CD4-positive, alpha-beta T cell treated with Interleukin-15 for 1 hour (primary cell): ENCODE measurements around the gene RAB11FIP4.
A peak's percentile ranks its signal among the peaks of the same experiment; 100 is the strongest.

ENCODE experiments used
- DNase-seq: peaks from one replicate; pipeline ENCODE4 v3.0.0-alpha.2; 2020

The RAB11FIP4 gene

GRCh38 chr17:31388351-31388750, 3.1 kb upstream of the RAB11FIP4 start:
- DNase-seq = no peak

DNA sequence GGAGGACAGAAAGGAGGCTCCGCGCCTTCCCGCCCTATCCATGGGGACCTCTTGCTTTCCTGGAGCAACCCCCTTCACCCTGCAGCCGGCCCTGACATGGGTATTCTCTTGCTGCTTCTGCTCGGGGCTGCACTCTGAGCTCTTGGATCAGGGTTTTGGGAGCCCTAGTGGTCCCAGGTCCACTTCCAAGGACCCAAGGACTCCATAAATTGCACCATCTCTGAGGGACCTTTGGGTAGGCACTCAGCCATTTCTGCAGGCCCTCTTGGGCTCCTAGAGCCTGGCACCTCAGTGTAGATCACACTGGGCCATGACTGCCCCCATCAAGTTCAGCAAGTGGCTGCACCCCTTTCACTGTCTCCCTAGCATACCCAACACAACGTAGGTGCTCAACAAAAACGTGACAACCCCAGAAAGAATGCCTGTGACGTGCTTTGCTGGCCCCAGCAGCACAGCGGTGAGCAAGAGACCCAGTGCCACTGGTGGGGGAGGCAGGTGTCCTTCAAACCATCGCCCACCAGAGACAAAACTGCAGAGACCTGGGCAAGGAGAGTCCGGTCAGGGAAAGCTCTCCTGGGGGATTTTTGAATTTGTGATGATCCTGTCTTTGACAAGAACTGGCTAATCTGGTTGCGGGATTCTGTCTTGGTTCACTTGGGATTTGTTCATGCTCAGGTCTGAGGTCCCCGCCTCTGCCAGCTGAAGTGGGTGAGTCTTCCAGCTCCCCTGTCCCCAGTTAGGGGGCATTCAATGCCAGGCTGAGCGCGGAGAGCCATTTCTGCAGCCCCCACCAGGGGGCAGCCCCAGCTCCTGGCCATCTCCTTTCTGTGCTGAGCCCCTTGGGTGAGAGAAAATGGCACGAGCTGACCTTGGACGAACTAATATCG, 2.5 kb upstream of the RAB11FIP4 start:
- DNase-seq = no peak

DNA sequence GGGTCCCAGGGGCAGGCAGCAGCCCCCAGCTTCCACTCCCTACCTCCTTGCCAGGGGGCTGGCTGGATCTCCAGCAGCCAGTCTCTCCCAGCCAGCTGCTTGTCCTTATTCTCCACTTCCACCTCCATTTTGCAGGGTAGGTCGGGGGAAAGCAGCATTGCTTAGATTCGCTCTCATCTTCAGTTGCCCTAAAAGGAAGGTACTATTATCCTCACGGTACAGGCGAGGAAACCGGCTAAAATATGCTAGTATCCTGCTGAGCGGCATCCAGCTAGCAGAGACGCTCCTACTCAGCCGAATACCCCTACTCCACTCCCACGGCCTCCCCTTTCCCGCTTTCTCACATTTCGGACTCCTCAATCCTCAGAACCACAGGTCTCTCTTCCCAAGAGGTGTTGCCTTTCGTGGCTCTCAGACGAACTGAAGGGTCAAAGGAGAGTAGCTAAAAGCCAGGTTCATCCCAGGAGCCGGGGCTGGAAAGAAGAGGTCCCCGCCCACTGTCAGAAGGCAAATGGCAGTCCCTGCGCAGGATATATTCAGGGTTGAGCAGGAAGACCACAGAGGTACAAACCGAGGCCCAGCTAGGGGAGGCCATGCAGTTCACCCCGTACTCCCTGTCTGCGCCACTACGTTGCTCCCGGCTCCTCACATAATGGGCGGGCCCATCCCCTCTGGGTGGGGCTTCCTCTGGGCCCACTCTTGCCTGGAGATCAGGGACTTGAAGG, 1.7 kb upstream of the RAB11FIP4 start:
- no peak for DNase-seq

GRCh38 chr17:31390426-31390747, 1.1 kb upstream of the RAB11FIP4 start:
- no peak for DNase-seq

- DNase-seq = no peak
Measured at GRCh38 chr17:31390748-31391495, 553 bp upstream of the RAB11FIP4 start.

GRCh38 chr17:31392002-31392855, 754 bp downstream of the RAB11FIP4 start:
- no peak for DNase-seq

DNA sequence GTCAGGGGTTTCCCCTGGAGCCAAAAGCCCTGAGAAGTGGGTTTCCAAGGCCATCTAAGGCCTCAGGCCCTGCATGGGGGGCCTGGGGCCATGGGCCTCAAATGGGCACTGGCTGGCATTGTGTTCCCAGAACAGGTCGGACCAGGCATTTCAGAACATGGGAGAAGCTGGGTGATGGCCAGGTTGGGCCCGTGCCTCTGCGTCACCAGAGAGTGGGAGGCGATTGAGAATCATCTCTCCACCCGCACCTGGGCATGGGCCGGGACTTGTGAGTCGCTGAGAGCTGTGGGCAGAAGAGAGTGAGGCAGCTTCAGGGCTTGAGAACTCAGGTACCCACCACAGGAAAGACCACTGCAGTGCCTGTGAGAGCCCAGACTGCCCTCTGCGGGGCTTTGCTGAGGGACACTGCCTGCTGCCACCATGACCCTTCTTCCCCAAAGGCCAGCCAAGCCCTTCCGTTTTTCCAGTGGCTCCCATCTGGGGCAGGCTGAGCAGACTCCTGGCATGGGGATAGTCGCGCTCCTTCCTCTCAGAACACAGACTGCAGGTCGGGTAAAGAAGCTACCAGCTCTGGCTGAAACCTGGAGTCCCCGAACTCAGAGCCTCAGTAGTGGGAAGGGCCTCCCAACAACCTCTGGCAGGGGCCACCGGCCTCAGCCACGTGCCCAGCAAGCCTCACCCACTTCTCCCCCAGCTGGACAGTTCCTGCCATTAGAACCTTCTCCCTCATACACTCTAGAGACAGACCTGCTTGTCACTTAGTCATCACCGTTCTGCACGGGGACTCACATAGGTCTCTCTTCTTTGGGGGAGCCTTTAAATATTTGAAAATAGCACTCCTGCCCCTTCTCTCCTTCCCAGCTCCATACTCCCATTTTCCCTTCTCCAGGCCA, 1.6 kb downstream of the RAB11FIP4 start:
- no peak for DNase-seq

- no peak for DNase-seq
Measured at GRCh38 chr17:31393749-31394146, 2.3 kb downstream of the RAB11FIP4 start.

- DNase-seq = no peak
Measured at GRCh38 chr17:31394544-31394943, 3.1 kb downstream of the RAB11FIP4 start.

DNA sequence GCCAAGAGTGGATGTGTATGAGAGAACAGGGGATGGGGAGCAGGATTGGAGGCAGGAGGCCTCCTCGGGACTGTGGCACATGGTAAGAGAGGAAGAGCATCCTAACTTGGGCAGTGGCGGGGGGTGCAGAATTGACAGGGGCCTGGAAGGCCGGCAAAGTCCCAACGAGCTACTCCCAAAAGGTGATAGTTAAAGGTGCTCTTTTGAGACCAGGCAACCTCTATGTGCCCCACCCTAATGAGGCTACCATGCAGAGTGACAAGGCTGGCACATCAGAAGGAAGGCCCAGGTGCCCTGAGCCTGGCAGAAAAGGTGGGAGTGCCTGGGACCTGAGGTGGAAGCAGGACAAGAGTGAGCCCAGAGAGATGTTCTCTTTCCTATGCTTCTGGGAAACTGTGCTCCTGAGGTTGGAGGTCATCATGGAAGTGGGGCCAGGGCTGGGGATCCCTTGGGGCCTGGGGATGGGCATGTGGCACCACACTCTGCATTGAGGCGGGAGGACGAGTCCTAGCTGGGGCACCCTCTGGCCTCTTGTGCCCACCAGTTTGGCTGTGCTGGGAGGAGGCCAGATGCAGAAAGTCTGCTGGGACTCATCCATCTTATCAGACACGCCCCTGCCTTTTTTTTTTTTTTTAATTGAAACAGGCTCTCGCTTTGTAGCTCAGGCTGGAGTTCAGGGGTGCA, 5.9 kb downstream of the RAB11FIP4 start:
- no peak for DNase-seq

DNA sequence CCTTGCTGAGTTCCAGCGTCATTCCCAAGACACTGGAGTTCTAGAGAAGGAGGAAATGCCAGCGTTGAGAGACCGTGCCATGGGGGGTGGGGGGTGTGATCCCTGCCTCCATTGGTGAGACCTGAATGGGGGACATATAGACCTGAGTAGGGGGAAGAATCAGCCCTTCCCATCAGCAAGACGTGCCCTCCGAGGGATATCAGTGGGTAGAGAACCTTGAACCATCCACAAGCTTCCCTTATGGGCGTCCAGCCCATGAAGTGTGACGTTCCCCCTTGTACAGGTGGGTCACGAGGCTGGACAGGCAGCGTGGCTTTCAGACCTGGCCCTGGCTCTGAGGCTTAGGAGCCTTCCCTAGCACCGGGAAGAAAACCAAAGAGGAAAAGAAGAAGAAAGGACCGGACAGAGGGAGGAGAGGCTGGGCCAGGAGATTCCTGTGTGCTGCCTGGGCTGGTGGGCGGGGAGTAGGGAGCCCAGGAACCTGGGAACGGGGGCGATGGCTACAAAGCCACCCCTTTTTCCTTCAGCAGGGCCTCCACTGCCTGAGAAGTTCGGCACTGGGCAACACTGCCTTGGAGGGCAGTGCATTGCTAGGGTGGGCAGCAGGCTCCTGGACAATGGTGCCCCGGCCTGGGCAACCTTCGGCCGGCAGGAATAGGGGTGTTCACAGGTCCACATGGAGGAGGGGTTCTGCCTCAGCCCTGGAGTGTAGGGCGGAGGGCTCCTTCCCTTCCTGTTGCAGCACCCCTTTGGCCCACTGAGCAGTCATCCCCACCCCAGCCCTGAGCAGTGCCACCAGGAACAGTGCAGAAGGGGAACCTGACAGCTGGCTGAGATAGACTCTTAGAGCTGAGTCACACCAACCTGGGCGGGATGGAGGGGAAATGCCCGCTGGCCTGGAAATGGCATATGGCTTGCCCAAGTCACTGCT, 7.2 kb downstream of the RAB11FIP4 start:
- no peak for DNase-seq

GRCh38 chr17:31400481-31400950, 9.0 kb downstream of the RAB11FIP4 start:
- DNase-seq = no peak

- DNase-seq = no peak
Measured at GRCh38 chr17:31401456-31402254, 10.2 kb downstream of the RAB11FIP4 start.

DNA sequence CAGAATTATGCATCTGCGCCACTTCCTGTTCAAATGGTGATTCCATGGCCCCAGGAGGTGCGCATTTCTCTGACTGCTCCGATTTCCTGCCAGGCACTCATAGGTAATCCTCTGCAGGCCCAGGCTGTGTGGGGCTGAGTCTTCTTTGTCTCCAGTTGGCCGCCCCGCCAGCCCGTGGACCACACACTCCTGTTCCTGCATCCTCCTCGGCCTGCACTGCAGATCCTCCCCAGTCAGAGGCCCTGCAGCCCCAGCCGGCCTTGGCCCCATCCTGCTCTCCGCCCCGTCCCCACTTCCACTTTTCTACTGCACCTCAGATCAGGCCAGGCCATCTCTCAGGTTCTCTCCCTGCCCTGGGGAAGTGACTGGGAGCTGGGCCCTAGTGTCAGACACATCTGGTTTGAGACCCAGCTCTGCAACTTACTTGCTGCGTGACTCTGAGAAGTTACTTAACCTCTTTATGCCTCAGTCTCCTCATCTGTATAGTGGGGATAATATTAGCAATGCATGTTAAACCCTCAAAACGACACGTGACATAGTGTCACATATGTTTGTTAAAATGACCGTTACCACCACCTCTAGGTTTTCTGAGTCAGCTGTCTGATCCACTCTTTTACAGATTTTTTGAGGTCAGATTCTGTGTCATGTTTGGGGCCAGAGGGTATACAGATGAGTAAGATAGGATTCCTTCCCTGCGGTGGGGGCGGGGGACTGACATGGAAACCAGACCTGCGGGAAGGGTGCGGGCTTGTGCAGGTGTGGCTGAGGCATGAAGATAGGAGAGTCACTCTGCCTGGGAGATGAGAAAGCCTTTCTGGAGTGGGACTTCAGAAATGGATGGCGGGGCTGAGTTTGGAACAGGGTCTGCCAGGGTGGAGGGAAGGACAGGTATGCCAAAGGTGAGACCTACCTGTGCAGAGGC, 12.8 kb downstream of the RAB11FIP4 start:
- no peak for DNase-seq

GRCh38 chr17:31405890-31406371, 14.5 kb downstream of the RAB11FIP4 start:
- DNase-seq = no peak

DNA sequence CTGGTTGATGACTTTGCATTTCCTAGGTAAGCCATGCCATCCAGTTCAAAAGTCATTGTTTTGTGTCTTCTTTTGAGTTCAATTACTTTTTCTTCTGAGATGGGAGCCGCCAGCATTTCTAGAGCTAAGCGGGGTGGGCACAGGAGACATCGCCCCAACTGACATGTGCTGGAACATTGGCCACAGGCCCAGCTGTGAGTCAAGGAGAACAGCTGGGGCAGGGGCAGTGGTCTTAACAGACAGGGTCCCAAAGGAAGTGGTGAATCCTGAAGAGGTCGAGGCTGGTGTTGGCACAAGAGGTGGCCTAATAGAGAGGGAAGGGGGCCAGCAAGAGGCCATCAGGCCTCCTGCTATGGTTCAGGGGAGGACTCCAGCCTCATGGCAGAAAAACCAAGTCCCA, 17.1 kb downstream of the RAB11FIP4 start:
- DNase-seq = no peak

DNA sequence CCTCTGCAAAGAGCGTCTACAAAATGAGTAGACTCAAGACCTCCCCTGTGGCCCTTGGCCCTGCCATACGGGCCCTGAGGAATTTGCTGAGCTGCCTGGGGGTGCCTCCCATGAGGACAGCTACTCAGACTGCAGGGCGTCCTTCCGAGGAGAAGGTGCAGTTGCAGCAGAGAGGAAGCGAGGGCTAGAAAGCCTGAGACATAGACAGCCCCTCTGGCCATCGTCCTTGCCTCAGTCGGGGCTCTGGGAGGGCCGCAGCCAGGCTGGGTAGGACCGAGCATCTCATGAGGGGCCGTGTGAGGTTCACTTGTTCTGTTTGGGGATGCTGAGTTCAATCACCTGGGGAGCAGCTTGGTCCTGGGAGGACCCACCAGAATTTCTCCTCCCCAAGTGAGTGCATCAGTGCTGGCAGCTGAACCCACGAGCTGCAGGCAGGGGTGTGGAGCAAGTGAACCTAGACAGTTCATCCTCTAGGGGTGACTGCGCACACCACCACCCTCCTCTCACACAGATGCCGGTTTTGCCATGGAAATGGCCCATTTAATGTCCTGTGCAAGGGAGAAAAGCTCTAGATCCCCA, 20.3 kb downstream of the RAB11FIP4 start:
- peak; percentile 16 for DNase-seq
